ENCODE results near the gene SHB. TPM values are rescaled to one million over a fixed set of nuclear protein-coding genes. Genes with fewer than 3 reads are reported as not detected.

The SHB gene
- 10.4 and 16.3 TPM in 2 replicates for total RNA-seq

GRCh38 chr9:38068701-38069628 is at the start of gene SHB:
Gene SHB (minus strand): TSS chr9:38069227. CDS start chr9:38068645, 582 bp downstream.

DNA sequence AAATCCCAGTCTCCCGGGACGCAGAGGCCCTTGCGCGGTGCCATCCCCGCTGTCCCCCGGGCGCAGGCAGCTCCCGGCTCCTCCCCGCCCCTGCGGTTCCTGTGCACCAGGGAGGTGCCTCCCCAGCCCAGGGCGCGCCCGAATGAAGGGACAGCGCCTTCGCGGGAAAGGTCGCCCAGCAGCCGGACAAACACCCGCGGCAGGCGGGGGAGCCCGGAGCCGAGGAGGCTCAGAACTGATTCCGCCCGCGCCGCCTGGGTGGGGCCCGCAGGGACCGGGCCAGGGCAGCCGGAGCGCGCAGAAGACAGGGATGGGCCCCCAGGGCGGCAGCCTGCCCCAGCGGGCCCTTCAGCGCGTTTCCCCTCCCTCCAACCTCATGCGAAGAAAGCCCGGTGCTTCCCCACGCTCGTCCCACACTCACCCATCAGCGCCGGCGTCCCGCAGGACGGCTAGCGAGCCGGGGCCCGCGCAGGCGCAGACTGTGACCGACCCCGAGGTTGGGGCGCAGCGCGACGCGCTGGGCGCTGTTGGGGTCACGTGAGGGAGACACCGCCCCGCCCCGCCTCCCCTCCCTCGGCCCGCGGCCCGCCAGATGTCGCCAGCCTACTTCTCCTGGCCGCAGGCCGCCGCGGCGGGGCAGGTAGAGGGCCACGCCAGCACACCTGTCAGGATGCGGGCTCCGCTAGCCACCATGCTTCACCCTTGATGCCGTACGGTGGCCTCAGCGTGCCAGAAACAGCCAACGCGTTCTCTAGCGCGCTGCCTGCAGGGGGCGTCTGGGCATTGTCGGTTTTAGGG is 165.2 kb downstream of the SHB start, which contains the start of gene SLC25A51:
Gene SLC25A51, minus strand, starts transcription at position 481 of the 798 bp plus-strand sequence. CDS start 15,577 bp downstream, outside the sequence.

Other genes with a start within 250 kb of the SHB start
- 72.1 and 74.6 TPM in 2 replicates for gene SLC25A51, start 165.1 kb downstream of the SHB start, total RNA-seq